Heart left ventricle (tissue), 13 donors: ENCODE measurements around the gene LRP2.

Source experiments
- POLR2A ChIP-seq, 2 donors: fragments of 450-650 bp; IDR thresholded peaks; one replicate each; pipeline ENCODE4 v1.6.1; 2017; ENCODE audit warnings: antibody characterized with exemption in 2 of 2, mild to moderate bottlenecking in 2 of 2, moderate library complexity in 2 of 2
- TF ChIP-seq, protein P1 (sequence below), 12 donors: fragments of 200-600 bp; sonication (generic) in 4 of 12; IDR thresholded peaks; one replicate each; pipeline versions ENCODE4 v1.5.0 to v1.8.0; 2018 to 2022; ENCODE audit warnings: antibody characterized with exemption in 12 of 12, mild to moderate bottlenecking in 5 of 12
- donor health status: ischemic (EF 13 %, LVEDD 7.1; RV severe dilation, severe dysfunction).
- donor health status: DM: no; HTN: yes; CAD: no.
- donor health status: DM: no; HTN: no; CAD: no.
- donor health status: ischemic (EF 25% LVEDD 6.9; RV normal size, moderate dysfunction).
- donor health status: ischemic (EF 25% LVEDD 5.7; RV mildly dilated, moderate dysfunction).
- donor health status: ischemic (EF 35%, LVEDD 5.7; RV mildly dilated, moderate dysfunction).
- donor health status: nonischemic (EF 11% LVEDD 7.7; RV severe dilation, severe dysfunction).
- donor health status: DM: yes; HTN: yes; CAD: no.
- donor health status: PGD.
- donor health status: ischemic (EF 29% LVEDD 5.4; RV normal size, mild dysfunction).
- donor health status: nonischemic (EF 23%, LVEDD 6.1; RV moderate dilation, normal function).

- no peak for TF ChIP-seq POLR2A (IDR thresholded peaks at IDR 0.05)
- TF ChIP-seq, protein P1, sequence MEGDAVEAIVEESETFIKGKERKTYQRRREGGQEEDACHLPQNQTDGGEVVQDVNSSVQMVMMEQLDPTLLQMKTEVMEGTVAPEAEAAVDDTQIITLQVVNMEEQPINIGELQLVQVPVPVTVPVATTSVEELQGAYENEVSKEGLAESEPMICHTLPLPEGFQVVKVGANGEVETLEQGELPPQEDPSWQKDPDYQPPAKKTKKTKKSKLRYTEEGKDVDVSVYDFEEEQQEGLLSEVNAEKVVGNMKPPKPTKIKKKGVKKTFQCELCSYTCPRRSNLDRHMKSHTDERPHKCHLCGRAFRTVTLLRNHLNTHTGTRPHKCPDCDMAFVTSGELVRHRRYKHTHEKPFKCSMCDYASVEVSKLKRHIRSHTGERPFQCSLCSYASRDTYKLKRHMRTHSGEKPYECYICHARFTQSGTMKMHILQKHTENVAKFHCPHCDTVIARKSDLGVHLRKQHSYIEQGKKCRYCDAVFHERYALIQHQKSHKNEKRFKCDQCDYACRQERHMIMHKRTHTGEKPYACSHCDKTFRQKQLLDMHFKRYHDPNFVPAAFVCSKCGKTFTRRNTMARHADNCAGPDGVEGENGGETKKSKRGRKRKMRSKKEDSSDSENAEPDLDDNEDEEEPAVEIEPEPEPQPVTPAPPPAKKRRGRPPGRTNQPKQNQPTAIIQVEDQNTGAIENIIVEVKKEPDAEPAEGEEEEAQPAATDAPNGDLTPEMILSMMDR (IDR thresholded peaks at IDR 0.05): no peak
Observed at GRCh38 chr2:169208026-169208425, 154.3 kb downstream of the LRP2 start.
